HCT116 (cell line): ENCODE measurements around the gene HPCAL4. TPM values are rescaled to one million over a fixed set of nuclear protein-coding genes. Genes with fewer than 3 reads are reported as not detected.

Source experiments
- ATAC-seq: fragments of 200-7000 bp; cut with Tn5 transposase; 2 replicates; pipeline ENCODE4 v1.9.1; 2020; ENCODE audit warnings: mild to moderate bottlenecking, moderate library complexity
- BruUV-seq: library from RNA; stranded (reverse); fragments of 400-500 nt; replicated peaks from 2 replicates; lab custom pipeline; 2021; lab: Mats Ljungman, UMichigan
- CTCF ChIA-PET: fragments of 300-600 bp; sonication (Branson Sonifier 250); formaldehyde crosslinking; loops from one replicate; lab custom pipeline; 2021; ENCODE audit warnings: antibody characterized with exemption; lab: Charles Lee
- POLR2A ChIA-PET: fragments of 300-600, 350-600 bp; sonication (Branson Sonifier 250); formaldehyde crosslinking; loops from one replicate; lab custom pipeline; 2021; ENCODE audit warnings: antibody characterized with exemption; lab: Charles Lee
- RAD21 ChIA-PET, 2 experiments: fragments of 300-600 bp; sonication (Branson Sonifier 250); formaldehyde crosslinking; loops; one replicate each; lab custom pipeline; 2023; ENCODE audit warnings: low total read pairs in 2 of 2; ENCODE audit not compliant: uncharacterized antibody in 2 of 2, unreplicated experiment in 2 of 2, low non-redundant PET in 1 of 2; lab: Charles Lee
- DNase-seq: peaks from one replicate; pipeline ENCODE4 v3.0.0-alpha.2; 2010; ENCODE audit warnings: low read depth, low spot score
- H2AFZ ChIP-seq: fragments of 200-600 bp; shearing (Covaris generic), sonication (generic); 2 replicates; pipeline ENCODE4 v1.6.1; 2017; ENCODE audit warnings: low read depth, mixed run types, mixed read lengths, antibody characterized with exemption, low read length; ENCODE audit not compliant: poor library complexity, severe bottlenecking
- H3K27ac ChIP-seq: 2 replicates; pipeline ENCODE4 v1.5.1; 2012; ENCODE audit warnings: low read depth, low read length
- H3K27me3 ChIP-seq: fragments of 200-600 bp; sonication (generic); 2 replicates; pipeline ENCODE4 v1.6.1; 2016; ENCODE audit warnings: mixed run types, low read length, mixed read lengths; ENCODE audit not compliant: insufficient read depth
- H3K36me3 ChIP-seq, 2 experiments: fragments of 200-500 bp in 1 of 2; fragments of 200-600 bp in 1 of 2; sonication (Bioruptor generic) in 1 of 2; sonication (generic) in 1 of 2; 2 replicates each; pipeline versions ENCODE4 v1.5.1 to v1.6.1; 2014 to 2016; ENCODE audit warnings: low read length in 2 of 2, inconsistent platforms in 1 of 2, mixed read lengths in 1 of 2, mixed run types in 1 of 2; ENCODE audit not compliant: insufficient read depth in 2 of 2, control insufficient read depth in 1 of 2
- H3K4me1 ChIP-seq, 2 experiments: fragments of 200-600 bp in 1 of 2; sonication (generic) in 1 of 2; 2 replicates each; pipeline versions ENCODE4 v1.5.1 to v1.6.1; 2012 to 2017; ENCODE audit warnings: low read length in 2 of 2, inconsistent platforms in 1 of 2, mild to moderate bottlenecking in 1 of 2, mixed read lengths in 1 of 2, mixed run types in 1 of 2, moderate library complexity in 1 of 2; ENCODE audit not compliant: insufficient read depth in 2 of 2, control insufficient read depth in 1 of 2
- H3K4me2 ChIP-seq: fragments of 200-600 bp; sonication (generic); 2 replicates; pipeline ENCODE4 v1.6.1; 2017; ENCODE audit warnings: mixed run types, low read length, mixed read lengths
- H3K4me3 ChIP-seq, 2 experiments: fragments of 200-600 bp in 1 of 2; sonication (generic) in 1 of 2; replicated peaks in 1 of 2; 2 replicates each; pipeline ENCODE4 v1.5.1; 2011 to 2016; ENCODE audit warnings: low read length in 2 of 2, control low read depth in 1 of 2, low read depth in 1 of 2, mild to moderate bottlenecking in 1 of 2, mixed read lengths in 1 of 2, mixed run types in 1 of 2
- H3K79me2 ChIP-seq: fragments of 200-600 bp; sonication (generic); 2 replicates; pipeline ENCODE4 v1.6.1; 2017; ENCODE audit warnings: mild to moderate bottlenecking, mixed run types, low read length, moderate library complexity, mixed read lengths; ENCODE audit not compliant: insufficient read depth
- H3K9ac ChIP-seq: fragments of 200-600 bp; sonication (generic); 2 replicates; pipeline ENCODE4 v1.6.1; 2016; ENCODE audit warnings: low read length, mixed read lengths
- H3K9me2 ChIP-seq: fragments of 200-600 bp; sonication (generic), shearing (Covaris generic); 2 replicates; pipeline ENCODE4 v1.6.1; 2017; ENCODE audit warnings: mixed run types, mild to moderate bottlenecking, moderate library complexity; ENCODE audit not compliant: insufficient read depth
- H3K9me3 ChIP-seq, 2 experiments: fragments of 200-500 bp in 1 of 2; fragments of 200-600 bp in 1 of 2; sonication (Bioruptor generic) in 1 of 2; sonication (generic) in 1 of 2; 2 replicates each; pipeline ENCODE4 v1.6.1; 2014 to 2017; ENCODE audit warnings: low read length in 2 of 2, mixed read lengths in 2 of 2, inconsistent platforms in 1 of 2, low read depth in 1 of 2, mild to moderate bottlenecking in 1 of 2, mixed run types in 1 of 2, moderate library complexity in 1 of 2; ENCODE audit not compliant: control insufficient read depth in 1 of 2, insufficient read depth in 1 of 2
- H4K20me1 ChIP-seq: fragments of 200-600 bp; sonication (generic), shearing (Covaris generic); 2 replicates; pipeline ENCODE4 v1.6.1; 2017; ENCODE audit warnings: mixed run types, mild to moderate bottlenecking, moderate library complexity; ENCODE audit not compliant: insufficient read depth
- ATF3 ChIP-seq: IDR thresholded peaks from 2 replicates; pipeline ENCODE4 v1.6.1; 2012
- CBX3 ChIP-seq: IDR thresholded peaks from 2 replicates; pipeline ENCODE4 v1.6.1; 2012; ENCODE audit warnings: low read depth
- CEBPB ChIP-seq: IDR thresholded peaks from 2 replicates; pipeline ENCODE4 v1.6.1; 2012; ENCODE audit warnings: low read depth
- EGR1 ChIP-seq: IDR thresholded peaks from 2 replicates; pipeline ENCODE4 v1.6.1; 2012; ENCODE audit warnings: low read depth
- EZH2phosphoT487 ChIP-seq: fragments of 200-600 bp; IDR thresholded peaks from 2 replicates; pipeline ENCODE4 v1.6.1; 2018; ENCODE audit warnings: antibody characterized with exemption, borderline replicate concordance
- POLR2A ChIP-seq: IDR thresholded peaks from 2 replicates; pipeline ENCODE4 v1.7.0; 2011; ENCODE audit warnings: borderline replicate concordance; ENCODE audit not compliant: insufficient read depth, insufficient read length; ENCODE audit errors: extremely low read depth
- REST ChIP-seq: IDR thresholded peaks from 2 replicates; pipeline ENCODE4 v1.6.1; 2012; ENCODE audit warnings: low read depth
- SIN3A ChIP-seq: IDR thresholded peaks from 2 replicates; pipeline ENCODE4 v1.6.1; 2012; ENCODE audit warnings: low read depth
- SP1 ChIP-seq: IDR thresholded peaks from 2 replicates; pipeline ENCODE4 v1.6.1; 2012; ENCODE audit warnings: low read depth
- SRF ChIP-seq: IDR thresholded peaks from 2 replicates; pipeline ENCODE4 v1.6.1; 2012; ENCODE audit warnings: low read depth
- YY1 ChIP-seq: IDR thresholded peaks from 2 replicates; pipeline ENCODE4 v1.6.1; 2011; ENCODE audit warnings: low read length, low read depth, moderate library complexity, mild to moderate bottlenecking; ENCODE audit not compliant: insufficient replicate concordance; ENCODE audit errors: extremely low read depth
- intact Hi-C: fragments of 100-400 bp; cut with micrococcal nuclease; formaldehyde crosslinking; loops from 2 replicates; pipeline ENCODE4 v1.10.0; 2022
- total RNA-seq: library from RNA; stranded (reverse); gene quantifications from one replicate; pipeline ENCODE4 v1.2.1, GENCODE V29; 2021; ENCODE audit not compliant: unreplicated experiment

Gene HPCAL4
- total RNA-seq, 1 experiment from 2014 or later: 5.2 TPM

DNA sequence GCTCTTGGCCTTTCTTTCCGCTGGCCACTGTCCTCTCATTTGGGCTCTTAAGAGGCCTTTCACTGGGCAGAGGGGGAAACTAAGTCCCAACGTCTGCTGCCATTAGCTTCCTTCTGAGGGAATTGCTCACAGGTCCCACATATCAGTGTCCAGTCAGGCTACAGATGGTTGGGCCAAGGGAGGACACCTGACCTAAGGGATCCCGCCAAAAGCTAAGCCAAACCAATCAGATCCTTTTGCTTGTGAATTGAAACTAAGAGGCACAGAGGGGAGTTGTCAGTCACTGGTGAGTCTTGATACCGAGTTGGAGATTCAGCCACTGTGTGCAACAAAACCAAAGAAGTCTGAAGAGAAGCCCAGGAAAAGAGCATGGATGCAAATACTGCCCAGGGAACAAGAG, 13.6 kb downstream of the HPCAL4 start:
- RAD21 ChIA-PET: no interaction called here
- CTCF ChIA-PET: no interaction called here
- POLR2A ChIA-PET: no interaction called here
- intact Hi-C loops: no loop called here
- Histone ChIP-seq H3K4me3 (no peak overlapping the region), H3K27me3 (no peaks in the 10 kb centered on the region), H3K9ac (no peak overlapping the region), H4K20me1 (no peaks in the 10 kb centered on the region), H2AFZ (no peak overlapping the region), H3K27ac (no peak overlapping the region), H3K4me1 (peaks cover 0 to 9% of the 10 kb centered on the region in 2 experiments; a peak in 1 of 4 replicates), H3K9me3 (no peaks in the 10 kb centered on the region), H3K4me2 (no peak overlapping the region), H3K36me3 (no peaks in the 10 kb centered on the region), H3K79me2 (no peaks in the 10 kb centered on the region), H3K9me2 (no peaks in the 10 kb centered on the region)
- no TSS peak for BruUV-seq
- DNase-seq: no peak
- no peak for ATAC-seq
- TF ChIP-seq POLR2A (no peak), SIN3A (no peak), YY1 (no peak)

GRCh38 chr1:39676948-39677548, 14.2 kb downstream of the HPCAL4 start:
- ChIA-PET CTCF (no interaction called here), POLR2A (no interaction called here), RAD21 (no interaction called here)
- H2AFZ ChIP-seq: no peak overlapping the region
- no peaks in the 10 kb centered on the region for H3K9me2 ChIP-seq
- H3K36me3 ChIP-seq: no peaks in the 10 kb centered on the region
- H3K27me3 ChIP-seq: no peaks in the 10 kb centered on the region
- ATAC-seq: no peak
- H3K4me1 ChIP-seq: peaks cover 0 to 9% of the 10 kb centered on the region in 2 experiments; a peak in 1 of 4 replicates
- no peaks in the 10 kb centered on the region for H4K20me1 ChIP-seq
- DNase-seq: no peak
- no peak overlapping the region for H3K27ac ChIP-seq
- no peaks in the 10 kb centered on the region for H3K9me3 ChIP-seq
- no peaks in the 10 kb centered on the region for H3K79me2 ChIP-seq
- H3K4me2 ChIP-seq: no peak overlapping the region
- no peak overlapping the region for H3K4me3 ChIP-seq
- H3K9ac ChIP-seq: no peak overlapping the region
- BruUV-seq: no TSS peak
- intact Hi-C loops: no loop called here
- TF ChIP-seq REST (no peak), CBX3 (no peak), ATF3 (no peak), EZH2phosphoT487 (no peak), SP1 (no peak), CEBPB (no peak), EGR1 (no peak), SRF (no peak), YY1 (no peak)
